AG04449 (cell line): ENCODE data around the gene KCNA10.

Experiments
- CTCF ChIA-PET: fragments of 350-600 bp; formaldehyde crosslinking; extraction: SDS; loops from one replicate; lab custom pipeline; 2021; ENCODE audit warnings: antibody characterized with exemption; lab: Yijun Ruan, JAX
- POLR2A ChIA-PET: fragments of 400-600, 350-600 bp; formaldehyde crosslinking; extraction: SDS; loops from one replicate; lab custom pipeline; 2020; ENCODE audit warnings: antibody characterized with exemption, inconsistent platforms; lab: Yijun Ruan, JAX
- DNase-seq: peaks from one replicate; pipeline ENCODE4 v3.0.0-alpha.2; 2010; ENCODE audit warnings: low read depth, low spot score
- H3K4me3 ChIP-seq: 2 replicates; pipeline ENCODE4 v1.5.1; 2011; ENCODE audit warnings: low read depth, mild to moderate bottlenecking, control low read depth, low read length
- TF ChIP-seq, protein P1 (sequence below): IDR thresholded peaks from one replicate; pipeline ENCODE4 v1.5.1; 2011; ENCODE audit warnings: mild to moderate bottlenecking, moderate library complexity, low read length, control low read depth, inconsistent platforms; ENCODE audit not compliant: insufficient read depth; ENCODE audit errors: missing control alignments

Gene KCNA10

DNA sequence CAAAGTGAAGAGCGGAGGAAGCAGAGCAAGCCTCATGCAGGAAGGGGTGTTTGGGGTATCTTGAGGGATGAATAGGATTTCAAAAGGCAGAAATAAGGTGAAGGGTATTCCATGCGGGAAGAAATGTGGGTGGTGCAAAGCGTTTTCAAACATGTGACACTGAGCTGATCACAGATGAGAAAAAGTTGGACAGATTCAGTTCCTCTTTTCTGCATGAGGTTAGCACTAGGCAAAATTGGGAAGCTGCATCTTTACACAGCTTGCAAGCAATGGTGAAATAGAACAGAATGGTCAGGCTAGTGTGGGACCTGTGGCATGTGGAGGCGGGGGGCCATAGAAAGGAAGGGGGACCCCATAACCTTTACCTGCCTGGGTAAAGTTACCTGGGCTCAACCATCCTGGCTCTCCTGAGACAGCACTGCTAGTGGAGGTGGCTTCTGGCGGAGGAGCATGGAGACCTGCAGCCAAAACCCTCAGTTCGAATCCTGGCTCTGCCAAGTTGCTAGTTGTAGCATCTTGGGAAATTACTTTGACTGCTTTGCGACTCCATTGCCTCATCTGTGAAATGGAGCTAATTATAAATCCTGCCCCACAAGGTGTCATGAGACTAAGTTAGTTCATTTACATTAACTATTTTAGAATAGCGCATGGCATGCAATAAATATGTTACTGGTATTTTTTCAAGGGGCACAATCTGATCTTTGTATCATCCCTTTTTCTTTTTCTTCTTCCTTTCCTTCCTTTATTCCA is 16.4 kb downstream of the KCNA10 start:
- H3K4me3 ChIP-seq: no peak overlapping the region
- ChIA-PET CTCF (interaction anchor here (0.9 to 11.7 kb wide), 11 partner anchors 10 to 414 kb away, joined by 3 to 238 read pairs (median 3); no protein-coding TSS in a partner anchor), POLR2A (no interaction called here)
- no peak for DNase-seq
- TF ChIP-seq, protein P1, sequence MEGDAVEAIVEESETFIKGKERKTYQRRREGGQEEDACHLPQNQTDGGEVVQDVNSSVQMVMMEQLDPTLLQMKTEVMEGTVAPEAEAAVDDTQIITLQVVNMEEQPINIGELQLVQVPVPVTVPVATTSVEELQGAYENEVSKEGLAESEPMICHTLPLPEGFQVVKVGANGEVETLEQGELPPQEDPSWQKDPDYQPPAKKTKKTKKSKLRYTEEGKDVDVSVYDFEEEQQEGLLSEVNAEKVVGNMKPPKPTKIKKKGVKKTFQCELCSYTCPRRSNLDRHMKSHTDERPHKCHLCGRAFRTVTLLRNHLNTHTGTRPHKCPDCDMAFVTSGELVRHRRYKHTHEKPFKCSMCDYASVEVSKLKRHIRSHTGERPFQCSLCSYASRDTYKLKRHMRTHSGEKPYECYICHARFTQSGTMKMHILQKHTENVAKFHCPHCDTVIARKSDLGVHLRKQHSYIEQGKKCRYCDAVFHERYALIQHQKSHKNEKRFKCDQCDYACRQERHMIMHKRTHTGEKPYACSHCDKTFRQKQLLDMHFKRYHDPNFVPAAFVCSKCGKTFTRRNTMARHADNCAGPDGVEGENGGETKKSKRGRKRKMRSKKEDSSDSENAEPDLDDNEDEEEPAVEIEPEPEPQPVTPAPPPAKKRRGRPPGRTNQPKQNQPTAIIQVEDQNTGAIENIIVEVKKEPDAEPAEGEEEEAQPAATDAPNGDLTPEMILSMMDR: no peak

DNA sequence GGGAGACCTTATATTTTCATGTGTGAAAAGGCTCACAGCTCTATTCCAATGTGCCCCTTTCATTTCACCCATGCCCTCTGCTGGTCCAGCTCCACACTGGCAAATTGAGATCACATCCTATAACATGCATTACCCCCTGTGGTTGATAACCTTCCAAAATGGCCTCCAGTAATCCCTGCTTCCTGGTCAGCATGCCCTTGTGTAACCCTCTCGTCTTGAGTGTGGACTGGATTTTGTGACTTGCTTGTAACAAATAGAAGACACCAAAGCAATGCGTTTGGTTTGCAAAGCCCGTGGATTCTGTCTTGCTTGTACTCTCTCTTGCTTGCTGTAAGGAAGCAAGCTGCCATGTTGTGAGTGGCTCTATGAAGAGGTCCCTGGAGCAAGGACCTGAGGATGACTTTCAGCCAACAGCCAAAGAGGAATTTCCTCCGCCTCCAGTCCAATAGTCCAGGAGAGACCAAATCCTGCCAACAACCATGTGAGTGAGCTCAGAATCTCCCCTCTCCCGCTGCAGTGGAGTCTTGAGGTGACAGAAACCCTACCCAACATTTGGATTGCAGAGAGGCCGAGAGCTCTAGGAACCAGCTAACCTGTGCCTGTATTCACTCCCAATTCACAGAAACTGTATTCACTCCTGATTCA is 17.4 kb downstream of the KCNA10 start:
- ChIA-PET CTCF (interaction anchor here (0.9 to 11.7 kb wide), 9 partner anchors 10 to 413 kb away, joined by 3 to 238 read pairs (median 3); no protein-coding TSS in a partner anchor), POLR2A (no interaction called here)
- TF ChIP-seq, protein P1: no peak

DNA sequence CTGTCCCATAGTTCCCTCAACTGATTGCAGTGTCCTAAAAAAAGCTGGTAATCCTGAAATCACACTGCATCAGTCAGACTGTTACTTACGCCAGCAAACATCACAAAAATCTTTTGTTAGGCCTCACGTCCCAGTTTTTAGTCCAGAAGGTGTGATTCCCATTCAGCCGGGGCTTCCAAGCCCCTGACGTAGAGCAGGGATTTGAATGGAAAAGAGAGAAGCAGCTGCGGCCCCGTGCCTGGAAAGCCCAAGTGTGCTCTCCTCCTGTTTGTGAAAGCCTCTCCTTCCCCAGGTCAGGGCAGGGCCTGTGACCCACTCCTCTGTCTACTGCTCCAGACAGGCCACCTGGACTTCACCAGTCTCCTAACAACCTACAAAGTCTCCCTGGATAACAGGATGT is 20.7 kb downstream of the KCNA10 start:
- TF ChIP-seq, protein P1: no peak
- ChIA-PET POLR2A (no interaction called here), CTCF (interaction anchor here (1.4 to 11.7 kb wide), 8 partner anchors 11 to 302 kb away, joined by 3 to 281 read pairs (median 78); partner anchors contain the start of gene KCNC4)
- DNase-seq: no peak
- no peak overlapping the region for H3K4me3 ChIP-seq

More for the DNA sequence above, 17.4 kb downstream of the KCNA10 start:
- H3K4me3 ChIP-seq: no peak overlapping the region
- DNase-seq: no peak

DNA sequence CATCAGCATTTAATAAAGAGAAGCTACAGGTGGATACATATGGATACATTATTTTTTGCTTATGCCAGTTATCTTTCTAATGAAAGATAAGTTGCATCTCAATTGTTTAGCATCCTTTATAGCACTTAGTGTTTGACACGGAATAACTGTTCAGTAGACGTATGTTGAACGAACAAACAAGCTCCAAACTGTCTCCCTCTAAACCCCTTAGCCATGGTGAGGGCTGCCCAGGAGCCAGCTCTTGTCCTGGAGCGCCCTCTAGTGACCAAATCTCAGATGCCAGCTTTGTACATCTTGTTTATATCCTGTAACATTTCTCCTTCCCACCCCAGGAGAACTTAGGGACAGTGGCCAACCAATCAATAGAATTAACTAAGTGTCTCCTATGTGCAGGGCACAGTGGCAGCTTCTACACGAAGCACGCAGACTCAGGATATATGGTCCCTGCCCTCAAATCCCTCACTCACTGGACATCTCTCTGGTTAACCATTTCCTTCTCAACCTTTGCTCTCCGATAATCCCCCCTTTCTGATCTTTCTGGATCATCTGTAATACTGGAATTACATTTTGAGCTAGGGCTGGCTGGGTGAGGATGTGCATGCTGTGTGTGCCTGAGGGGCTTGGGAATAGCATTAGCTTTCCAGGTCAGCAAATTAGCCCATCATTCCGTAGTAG is 22.9 kb downstream of the KCNA10 start:
- POLR2A ChIA-PET: no interaction called here
- peak; percentile 28 for DNase-seq

DNA sequence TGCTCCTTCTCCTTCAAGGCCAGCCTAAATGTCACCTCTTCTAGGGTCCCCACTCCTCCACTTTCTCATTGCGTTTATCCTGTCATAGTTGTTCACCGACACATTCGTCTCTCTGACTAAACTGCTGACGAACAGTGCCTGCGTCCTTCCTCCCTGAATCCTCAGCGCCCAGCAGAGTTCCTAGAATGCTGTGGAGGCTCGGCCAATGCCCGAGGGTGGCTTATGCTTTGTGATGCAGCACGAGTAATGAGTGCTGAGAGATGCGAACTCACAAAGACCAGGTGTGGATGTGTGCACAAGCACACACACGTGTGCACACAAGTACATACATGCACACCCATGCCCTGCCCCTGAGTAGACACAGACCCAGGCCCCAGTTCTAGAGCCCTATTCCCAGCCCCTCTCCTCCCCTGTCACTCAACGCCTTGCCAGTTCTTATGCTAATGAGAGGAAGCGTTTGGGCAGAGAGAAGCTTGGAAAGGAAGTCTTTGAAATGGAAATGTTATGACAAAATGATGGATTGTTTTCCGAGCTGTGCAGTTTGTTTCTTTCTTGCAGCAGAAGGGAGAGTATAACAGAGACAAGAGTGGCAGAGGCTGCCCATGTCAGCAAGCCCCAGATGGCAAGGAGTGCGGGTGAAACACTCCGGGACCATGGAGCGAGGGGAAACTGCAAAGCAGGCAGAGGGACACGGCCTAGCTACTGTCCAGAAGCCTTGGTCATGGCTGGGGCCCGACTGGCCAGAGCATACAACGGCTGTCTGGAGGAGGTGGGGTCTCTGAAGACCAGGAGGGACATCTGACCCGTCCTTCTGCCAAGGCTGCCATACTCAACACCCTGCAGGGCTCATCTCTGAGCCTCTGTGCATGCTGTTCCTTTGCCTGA is 24.2 kb downstream of the KCNA10 start:
- DNase-seq: no peak
- no peak overlapping the region for H3K4me3 ChIP-seq
- POLR2A ChIA-PET: no interaction called here
- TF ChIP-seq, protein P1: no peak
- CTCF ChIA-PET: interaction anchor here (1.0 to 11.7 kb wide), 29 partner anchors 11 to 464 kb away, joined by 3 to 281 read pairs (median 14); partner anchors contain the start of genes KCNC4, RBM15 and UBL4B

More for the DNA sequence above, 22.9 kb downstream of the KCNA10 start:
- no peak overlapping the region for H3K4me3 ChIP-seq
- CTCF ChIA-PET: interaction anchor here (0.5 to 11.7 kb wide), 67 partner anchors 8 to 471 kb away, joined by 3 to 281 read pairs (median 5); partner anchors contain the start of genes KCNC4, RBM15 and UBL4B
- TF ChIP-seq, protein P1: peak; percentile 78
